Mesendoderm (in vitro differentiated cells): ENCODE results near the gene LACC1. TPM values are rescaled to one million over a fixed set of nuclear protein-coding genes. Genes with fewer than 3 reads are reported as not detected.

Experiments used
- DNase-seq: peaks from one replicate; pipeline ENCODE4 v3.0.0; 2013
- H2AK5ac ChIP-seq: 2 replicates; pipeline ENCODE4 v1.6.1; 2013; ENCODE audit warnings: low read length, inconsistent platforms
- H2BK120ac ChIP-seq: 2 replicates; pipeline ENCODE4 v1.6.1; 2013; ENCODE audit warnings: low read depth, mild to moderate bottlenecking, low read length, moderate library complexity, mixed read lengths
- H2BK15ac ChIP-seq: replicated peaks from 2 replicates; pipeline ENCODE4 v1.6.1; 2013; ENCODE audit warnings: low read depth, mild to moderate bottlenecking, moderate library complexity
- H2BK5ac ChIP-seq: 2 replicates; pipeline ENCODE4 v1.6.1; 2013; ENCODE audit warnings: low read length, inconsistent platforms
- H3K18ac ChIP-seq: 2 replicates; pipeline ENCODE4 v1.6.1; 2013; ENCODE audit warnings: mild to moderate bottlenecking, low read length, mixed read lengths
- H3K23ac ChIP-seq: one replicate; pipeline ENCODE4 v1.6.1; 2013; ENCODE audit warnings: low read length
- H3K27ac ChIP-seq: 2 replicates; pipeline ENCODE4 v1.5.1; 2013; ENCODE audit warnings: low read depth, mild to moderate bottlenecking, inconsistent platforms, low read length, moderate library complexity
- H3K27me3 ChIP-seq: 2 replicates; pipeline ENCODE4 v1.6.1; 2013; ENCODE audit warnings: low read length, control low read depth, mild to moderate bottlenecking, inconsistent platforms; ENCODE audit not compliant: insufficient read depth, poor library complexity
- H3K36me3 ChIP-seq: 2 replicates; pipeline ENCODE4 v1.6.1; 2013; ENCODE audit warnings: low read length, inconsistent platforms; ENCODE audit not compliant: control insufficient read depth, insufficient read depth
- H3K4ac ChIP-seq: one replicate; pipeline ENCODE4 v1.6.1; 2013; ENCODE audit warnings: low read depth, mild to moderate bottlenecking, low read length, moderate library complexity
- H3K4me1 ChIP-seq: 2 replicates; pipeline ENCODE4 v1.6.1; 2013; ENCODE audit warnings: low read depth, low read length, inconsistent platforms; ENCODE audit not compliant: control insufficient read depth
- H3K4me2 ChIP-seq: 2 replicates; pipeline ENCODE4 v1.6.1; 2013; ENCODE audit warnings: low read length
- H3K4me3 ChIP-seq: 2 replicates; pipeline ENCODE4 v1.5.1; 2013; ENCODE audit warnings: mild to moderate bottlenecking, low read length
- H3K56ac ChIP-seq: one replicate; pipeline ENCODE4 v1.6.1; 2013; ENCODE audit warnings: low read length
- H3K79me1 ChIP-seq: 2 replicates; pipeline ENCODE4 v1.6.1; 2013; ENCODE audit warnings: low read length, inconsistent platforms
- H3K79me2 ChIP-seq: 2 replicates; pipeline ENCODE4 v1.6.1; 2013; ENCODE audit warnings: mild to moderate bottlenecking, low read length; ENCODE audit not compliant: control insufficient read depth, insufficient read depth
- H3K9ac ChIP-seq: 2 replicates; pipeline ENCODE4 v1.6.1; 2013; ENCODE audit warnings: low read length, inconsistent platforms
- H4K5ac ChIP-seq: one replicate; pipeline ENCODE4 v1.6.1; 2013; ENCODE audit warnings: low read length
- H4K8ac ChIP-seq: one replicate; pipeline ENCODE4 v1.6.1; 2013; ENCODE audit warnings: low read depth, mild to moderate bottlenecking, control low read depth, low read length, moderate library complexity
- WGBS: extraction: QIAGEN DNeasy Blood & Tissue Kit; methylation state at CpG from one replicate; pipeline ENCODE4 v1.1.7; 2013; ENCODE audit warnings: low lambda C conversion rate, missing lambda C conversion rate; ENCODE audit not compliant: insufficient coverage; ENCODE audit errors: extremely low coverage; 5-methylcytosine and 5-hydroxymethylcytosine counted together
- polyA plus RNA-seq, 2 experiments: library from polyadenylated mRNA; stranded (reverse); fragments of 200-250 nt; gene quantifications; one replicate each; pipeline ENCODE4 v1.2.3, GENCODE V29; 2013

Gene LACC1
- 1.5 TPM for polyA plus RNA-seq (2013, experiment 1 of 2)
- polyA plus RNA-seq (2013, experiment 2 of 2) = 1.4 TPM

DNA sequence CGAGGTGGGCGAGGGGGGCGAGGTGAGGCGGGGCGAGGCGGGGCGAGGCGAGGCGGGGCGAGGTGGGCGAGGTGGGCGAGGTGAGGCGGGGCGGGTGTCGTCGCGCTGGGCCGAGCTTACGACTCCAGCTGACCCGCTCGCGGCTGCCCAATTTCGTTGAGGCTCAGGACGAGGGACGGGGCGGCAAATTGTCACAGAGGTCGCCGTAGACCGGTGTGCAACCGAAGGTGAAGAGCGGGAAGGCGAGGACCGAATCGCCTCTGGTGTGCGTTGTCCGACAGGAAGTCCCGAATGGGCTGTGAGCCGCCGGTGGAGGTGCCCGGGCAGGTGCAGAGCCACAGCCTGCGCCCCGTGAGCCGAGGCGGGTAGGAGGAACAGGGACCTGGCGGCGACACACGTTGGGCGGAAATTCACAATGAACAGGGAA is at the start of gene LACC1:
Gene LACC1, plus strand, starts transcription at position 150 of the 427 bp plus-strand sequence. CDS start 1,082 bp downstream, outside the sequence.
- Histone ChIP-seq H3K23ac (peak within 1 kb of the TSS; percentile 37), H4K5ac (no peak within 1 kb of the TSS), H3K56ac (peak within 1 kb of the TSS; percentile 96), H4K8ac (peak within 1 kb of the TSS; percentile 40), H3K18ac (peak within 1 kb of the TSS; percentile 62), H2BK15ac (no peak within 1 kb of the TSS), H3K4me3 (peak within 1 kb of the TSS; percentile 72), H3K79me1 (no peaks in the 10 kb centered on the region), H3K4me2 (peak within 1 kb of the TSS; percentile 92), H3K9ac (peak within 1 kb of the TSS; percentile 91), H3K4ac (peak within 1 kb of the TSS; percentile 64), H2AK5ac (no peak within 1 kb of the TSS), H3K36me3 (no peaks in the 10 kb centered on the region), H3K79me2 (no peaks in the 10 kb centered on the region), H2BK5ac (no peak within 1 kb of the TSS), H3K27me3 (peaks cover 2% of the 10 kb centered on the region), H3K4me1 (peaks cover 7% of the 10 kb centered on the region), H3K27ac (peak within 1 kb of the TSS; percentile 75), H2BK120ac (no peak within 1 kb of the TSS)
- WGBS = no CpG with 5 or more reads among the region's 48 CpGs
- no peak for DNase-seq

DNA sequence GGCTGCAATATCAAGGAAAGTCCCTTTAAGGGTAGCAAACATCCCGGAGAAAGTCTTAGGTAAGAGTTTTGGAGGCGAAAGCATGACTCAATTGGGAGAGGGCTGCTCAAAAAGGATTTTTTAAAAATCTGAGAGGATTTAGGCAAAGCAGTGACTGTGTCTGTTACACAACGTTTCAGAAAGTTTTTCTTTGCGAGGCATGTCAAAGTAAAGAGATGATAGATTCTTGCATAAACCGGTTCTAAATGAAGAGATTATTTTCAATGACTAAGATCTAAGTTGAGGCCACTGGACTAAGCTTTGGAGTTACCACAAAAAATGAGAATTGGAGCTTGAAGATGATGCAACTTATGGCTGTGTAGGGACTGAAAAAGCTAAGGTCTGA is 49.2 kb upstream of the LACC1 start:
- Histone ChIP-seq H2AK5ac (no peak overlapping the region), H3K36me3 (no peaks in the 10 kb centered on the region), H3K9ac (no peak overlapping the region), H2BK15ac (no peak overlapping the region), H3K23ac (no peak overlapping the region), H3K4ac (no peak overlapping the region), H4K5ac (no peak overlapping the region), H3K79me2 (no peaks in the 10 kb centered on the region), H4K8ac (no peak overlapping the region), H3K4me1 (no peaks in the 10 kb centered on the region), H2BK5ac (no peak overlapping the region), H2BK120ac (no peak overlapping the region), H3K27me3 (peaks cover 2% of the 10 kb centered on the region), H3K18ac (no peak overlapping the region), H3K4me2 (no peak overlapping the region), H3K4me3 (no peak overlapping the region), H3K56ac (no peak overlapping the region), H3K27ac (no peak overlapping the region), H3K79me1 (no peaks in the 10 kb centered on the region)
- no peak for DNase-seq
- no CpG with 5 or more reads among the region's 5 CpGs for WGBS

DNA sequence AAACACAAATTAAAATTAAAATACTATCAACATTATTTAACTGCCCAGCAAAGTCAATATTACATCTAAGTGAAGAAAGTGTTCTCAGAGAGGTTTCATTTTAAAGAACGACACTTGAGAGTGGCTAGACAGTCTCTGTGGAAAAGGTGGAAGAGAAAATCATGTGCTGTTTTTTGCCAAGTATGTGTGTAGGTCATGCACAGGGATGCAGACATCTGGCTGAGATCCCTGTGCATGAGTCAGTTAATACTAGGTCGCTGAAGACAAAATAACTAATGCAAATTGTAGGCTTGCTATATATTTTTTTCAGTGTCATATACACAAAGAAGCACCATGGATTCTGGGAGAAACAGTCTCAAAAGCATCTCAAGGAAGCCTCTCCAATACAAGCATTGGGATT is 48.6 kb upstream of the LACC1 start:
- no peak overlapping the region for H3K4me3 ChIP-seq
- WGBS = no CpG with 5 or more reads among the region's 2 CpGs

DNA sequence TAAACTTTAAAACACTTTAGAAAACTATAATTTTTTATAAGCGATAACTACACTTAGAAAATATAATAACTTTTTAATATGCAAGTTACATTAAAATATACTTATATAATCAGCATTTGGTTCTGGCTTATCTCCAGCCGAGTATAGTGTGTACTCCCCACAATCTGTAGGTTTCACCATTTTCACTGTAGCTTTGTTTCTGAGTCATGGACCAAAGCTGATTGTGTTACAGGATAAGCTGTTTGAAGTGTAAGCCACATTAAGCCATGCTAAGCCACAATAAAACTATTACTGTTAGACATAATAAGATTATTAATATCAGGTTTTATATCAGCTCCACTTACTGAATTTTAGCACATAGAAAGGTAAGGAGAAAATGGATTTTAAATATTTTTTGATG is 44.0 kb upstream of the LACC1 start:
- no peaks in the 10 kb centered on the region for H3K36me3 ChIP-seq
- H4K5ac ChIP-seq = no peak overlapping the region
- H3K4me3 ChIP-seq = no peak overlapping the region
- H3K56ac ChIP-seq = no peak overlapping the region
- no peak overlapping the region for H3K27ac ChIP-seq
- no peak overlapping the region for H3K18ac ChIP-seq
- no peaks in the 10 kb centered on the region for H3K79me2 ChIP-seq
- H3K4me1 ChIP-seq = no peaks in the 10 kb centered on the region
- peaks cover 2% of the 10 kb centered on the region for H3K27me3 ChIP-seq
- peak; percentile 2 for DNase-seq
- H3K23ac ChIP-seq = no peak overlapping the region
- no peak overlapping the region for H3K9ac ChIP-seq
- H3K4ac ChIP-seq = no peak overlapping the region
- no peak overlapping the region for H4K8ac ChIP-seq
- H2BK5ac ChIP-seq = no peak overlapping the region
- H3K4me2 ChIP-seq = no peak overlapping the region
- no peak overlapping the region for H2AK5ac ChIP-seq
- 100% methylated on average over 1 of the region's 2 CpGs for WGBS
- H2BK15ac ChIP-seq = no peak overlapping the region
- no peaks in the 10 kb centered on the region for H3K79me1 ChIP-seq
- no peak overlapping the region for H2BK120ac ChIP-seq

More for the DNA sequence above, 48.6 kb upstream of the LACC1 start:
- H2BK5ac ChIP-seq = no peak overlapping the region
- H3K18ac ChIP-seq = no peak overlapping the region
- no peak overlapping the region for H3K4me2 ChIP-seq
- H3K27me3 ChIP-seq = peaks cover 2% of the 10 kb centered on the region
- H4K8ac ChIP-seq = no peak overlapping the region
- H3K79me2 ChIP-seq = no peaks in the 10 kb centered on the region
- no peaks in the 10 kb centered on the region for H3K4me1 ChIP-seq
- no peak overlapping the region for H2BK120ac ChIP-seq
- no peak overlapping the region for H3K27ac ChIP-seq
- H3K4ac ChIP-seq = no peak overlapping the region
- H2AK5ac ChIP-seq = no peak overlapping the region
- no peak overlapping the region for H2BK15ac ChIP-seq
- no peak for DNase-seq
- no peak overlapping the region for H3K9ac ChIP-seq
- no peak overlapping the region for H3K23ac ChIP-seq
- no peak overlapping the region for H4K5ac ChIP-seq
- no peak overlapping the region for H3K56ac ChIP-seq
- H3K79me1 ChIP-seq = no peaks in the 10 kb centered on the region
- H3K36me3 ChIP-seq = no peaks in the 10 kb centered on the region

DNA sequence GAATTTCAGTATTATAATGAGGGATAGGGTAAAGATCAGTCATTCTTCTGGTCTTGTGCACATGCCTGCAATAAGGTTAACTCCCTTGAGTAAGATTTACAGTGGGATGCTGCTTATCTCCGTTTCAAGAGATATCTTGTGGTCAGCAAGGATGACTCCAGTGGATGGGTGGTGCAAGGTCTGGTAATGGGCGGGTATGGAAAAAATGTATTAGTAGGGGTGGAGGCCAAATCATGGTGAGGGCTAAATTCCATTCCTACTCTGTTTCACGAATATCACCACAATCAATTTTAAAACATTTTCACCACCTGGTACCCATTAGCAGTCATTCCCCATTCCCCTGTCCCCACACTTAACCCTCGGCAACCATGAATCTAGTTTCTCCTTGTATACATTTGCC is 40.8 kb upstream of the LACC1 start:
- no peak overlapping the region for H3K9ac ChIP-seq
- no peaks in the 10 kb centered on the region for H3K27me3 ChIP-seq
- DNase-seq = no peak
- no peak overlapping the region for H3K18ac ChIP-seq
- no peak overlapping the region for H2BK120ac ChIP-seq
- H3K4ac ChIP-seq = no peak overlapping the region
- no peak overlapping the region for H3K4me3 ChIP-seq
- H3K56ac ChIP-seq = no peak overlapping the region
- no peak overlapping the region for H2BK5ac ChIP-seq
- H3K36me3 ChIP-seq = no peaks in the 10 kb centered on the region
- H3K27ac ChIP-seq = no peak overlapping the region
- no peak overlapping the region for H4K8ac ChIP-seq
- no peak overlapping the region for H3K23ac ChIP-seq
- H3K79me1 ChIP-seq = no peaks in the 10 kb centered on the region
- H3K4me2 ChIP-seq = no peak overlapping the region
- H2BK15ac ChIP-seq = no peak overlapping the region
- H3K4me1 ChIP-seq = no peaks in the 10 kb centered on the region
- no peaks in the 10 kb centered on the region for H3K79me2 ChIP-seq
- H2AK5ac ChIP-seq = no peak overlapping the region
- WGBS = no CpG with 5 or more reads among the region's 4 CpGs
- no peak overlapping the region for H4K5ac ChIP-seq

DNA sequence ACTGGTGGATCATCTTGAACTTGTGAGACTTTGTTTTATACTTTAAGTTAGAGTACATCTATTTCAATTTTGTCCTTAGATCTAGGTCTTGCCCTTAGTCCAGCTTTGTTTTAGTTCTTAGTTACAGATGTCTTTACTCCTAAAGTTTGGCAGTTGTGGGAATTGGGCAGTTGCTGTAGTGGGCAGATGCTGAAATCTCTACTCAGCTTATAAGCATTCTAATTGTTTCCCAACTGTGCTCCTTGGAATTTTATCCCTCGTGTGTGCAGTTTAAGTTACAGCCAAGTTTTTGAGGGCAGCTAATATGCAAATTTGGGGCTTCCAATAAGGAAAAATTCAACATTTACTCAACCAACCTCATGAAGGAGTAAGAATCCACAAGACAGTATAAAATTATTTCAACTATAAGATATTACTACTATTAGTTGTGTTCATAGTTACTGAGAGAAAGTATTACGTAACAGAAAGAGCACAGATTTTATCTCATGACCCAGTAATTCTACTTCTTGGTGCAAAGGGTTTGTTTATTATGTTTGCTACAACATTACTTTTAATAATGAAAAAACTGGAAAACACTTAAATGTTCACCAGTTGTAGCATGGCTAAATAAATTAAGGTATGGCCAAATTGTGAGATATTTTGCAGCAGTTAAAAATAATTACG is 33.1 kb upstream of the LACC1 start:
- no peak for DNase-seq
- Histone ChIP-seq H3K18ac (no peak overlapping the region), H3K23ac (no peak overlapping the region), H4K5ac (no peak overlapping the region), H3K79me1 (no peaks in the 10 kb centered on the region), H2BK120ac (no peak overlapping the region), H2AK5ac (no peak overlapping the region), H3K4me3 (no peak overlapping the region), H3K4me2 (no peak overlapping the region), H3K4ac (no peak overlapping the region), H2BK5ac (no peak overlapping the region), H3K36me3 (no peaks in the 10 kb centered on the region), H3K27ac (no peak overlapping the region), H3K4me1 (no peaks in the 10 kb centered on the region), H3K56ac (no peak overlapping the region), H3K27me3 (no peaks in the 10 kb centered on the region), H3K79me2 (no peaks in the 10 kb centered on the region), H4K8ac (no peak overlapping the region), H3K9ac (no peak overlapping the region), H2BK15ac (no peak overlapping the region)
- WGBS = no CpG with 5 or more reads among the region's 3 CpGs
